NCI-H2171 treated with DMSO at 0.1 percent for 48 hours (cell line): ENCODE results near the gene CCDC182.

ENCODE experiments used
- DNase-seq: peaks from one replicate; lab custom pipeline; 2025; lab: John Stamatoyannopoulos, UW

Gene CCDC182

GRCh38 chr17:57697891-57698711 is 47.0 kb downstream of the CCDC182 start:
- no peak for DNase-seq

- DNase-seq = no peak
Measured at GRCh38 chr17:57697197-57697596, 47.9 kb downstream of the CCDC182 start.

- DNase-seq = no peak
Measured at GRCh38 chr17:57696050-57696449, 49.0 kb downstream of the CCDC182 start.
